Right atrium auricular region (tissue), 2 donors: ENCODE data around the gene SLC39A11. TPM values are rescaled to one million over a fixed set of nuclear protein-coding genes. Genes with fewer than 3 reads are reported as not detected.

Experiments
- DNase-seq: peaks from one replicate; pipeline ENCODE4 v3.0.0-alpha.2; 2019; ENCODE audit warnings: low spot score
- H3K27ac ChIP-seq, 2 donors: fragments of 200-600 bp; sonication (generic); 1 replicate in 1 of 2; 2 replicates in 1 of 2; pipeline ENCODE4 v1.5.1; 2016 to 2019
- H3K27me3 ChIP-seq, 2 donors: fragments of 200-600 bp; sonication (generic); one replicate each; pipeline versions ENCODE4 v1.5.1 to v1.6.0; 2017 to 2019
- H3K36me3 ChIP-seq: fragments of 200-600 bp; sonication (generic); one replicate; pipeline ENCODE4 v1.5.1; 2016
- H3K4me1 ChIP-seq, 2 donors: fragments of 200-600 bp; sonication (generic); one replicate each; pipeline versions ENCODE4 v1.5.1 to v1.6.0; 2017 to 2019
- H3K4me3 ChIP-seq, 2 donors: fragments of 200-600 bp; sonication (generic); 1 replicate in 1 of 2; 2 replicates in 1 of 2; pipeline ENCODE4 v1.5.1; 2017 to 2019; ENCODE audit warnings: mild to moderate bottlenecking in 1 of 2, moderate library complexity in 1 of 2
- H3K9me3 ChIP-seq, 2 donors: fragments of 200-600 bp; sonication (generic); one replicate each; pipeline ENCODE4 v1.5.1; 2019
- CTCF ChIP-seq, 2 donors: fragments of 200-600 bp; sonication (generic); IDR thresholded peaks; one replicate each; pipeline ENCODE4 v1.5.1; 2019; ENCODE audit warnings: antibody characterized with exemption in 2 of 2
- total RNA-seq, 2 donors: library from RNA; depleted of rRNA; stranded (reverse); fragments of >200 nt; gene quantifications; one replicate each; pipeline ENCODE4 v1.1.0, GENCODE V29; 2016

The SLC39A11 gene
- total RNA-seq, 2 donors from 2014 or later: 7.4 to 15.5 TPM

GRCh38 chr17:73128496-73128895 lies 36.0 kb upstream of the SLC39A11 start:
- Histone ChIP-seq H3K27me3 (no peaks in the 10 kb centered on the region), H3K9me3 (no peaks in the 10 kb centered on the region), H3K27ac (no peak overlapping the region), H3K4me3 (no peak overlapping the region), H3K36me3 (no peaks in the 10 kb centered on the region), H3K4me1 (no peaks in the 10 kb centered on the region)
- TF ChIP-seq CTCF (IDR thresholded peaks at IDR 0.05): no peak
- no peak for DNase-seq

- no peaks in the 10 kb centered on the region for H3K9me3 ChIP-seq
- no peak overlapping the region for H3K27ac ChIP-seq
- H3K4me1 ChIP-seq: no peaks in the 10 kb centered on the region
- H3K4me3 ChIP-seq: no peak overlapping the region
- no peak for DNase-seq
- no peaks in the 10 kb centered on the region for H3K27me3 ChIP-seq
- TF ChIP-seq CTCF (IDR thresholded peaks at IDR 0.05): no peak
- H3K36me3 ChIP-seq: no peaks in the 10 kb centered on the region
These were observed 34.4 kb upstream of the SLC39A11 start for GRCh38 chr17:73126716-73127473.

- DNase-seq: no peak
- TF ChIP-seq CTCF (IDR thresholded peaks at IDR 0.05): no peak
- H3K4me1 ChIP-seq: no peaks in the 10 kb centered on the region
- no peaks in the 10 kb centered on the region for H3K36me3 ChIP-seq
- H3K27me3 ChIP-seq: no peaks in the 10 kb centered on the region
- H3K27ac ChIP-seq: no peak overlapping the region
- no peaks in the 10 kb centered on the region for H3K9me3 ChIP-seq
- no peak overlapping the region for H3K4me3 ChIP-seq
These were observed 31.3 kb upstream of the SLC39A11 start for GRCh38 chr17:73123606-73124320.

GRCh38 chr17:73122953-73123605 lies 30.6 kb upstream of the SLC39A11 start:
- no peaks in the 10 kb centered on the region for H3K27me3 ChIP-seq
- no peak overlapping the region for H3K27ac ChIP-seq
- no peaks in the 10 kb centered on the region for H3K9me3 ChIP-seq
- no peaks in the 10 kb centered on the region for H3K36me3 ChIP-seq
- H3K4me3 ChIP-seq: no peak overlapping the region
- H3K4me1 ChIP-seq: no peaks in the 10 kb centered on the region
- DNase-seq: no peak
- TF ChIP-seq CTCF (IDR thresholded peaks at IDR 0.05): no peak

GRCh38 chr17:73121506-73121905 lies 29.0 kb upstream of the SLC39A11 start:
- Histone ChIP-seq H3K36me3 (no peaks in the 10 kb centered on the region), H3K4me3 (no peak overlapping the region), H3K27me3 (no peaks in the 10 kb centered on the region), H3K27ac (no peak overlapping the region), H3K4me1 (no peaks in the 10 kb centered on the region), H3K9me3 (no peaks in the 10 kb centered on the region)
- DNase-seq: no peak
- TF ChIP-seq CTCF (IDR thresholded peaks at IDR 0.05): no peak
